Uterus (tissue), 2 donors: Measurements from ENCODE around the gene LRBA.

Source experiments
- CTCF ChIP-seq, 4 experiments: fragments of 200-600 bp in 2 of 4; fragments of 450-650 bp in 2 of 4; sonication (generic) in 2 of 4; IDR thresholded peaks; one replicate each; pipeline ENCODE4 v1.5.1; 2016 to 2019; ENCODE audit warnings: antibody characterized with exemption in 4 of 4, mild to moderate bottlenecking in 2 of 4, moderate library complexity in 1 of 4
- POLR2A ChIP-seq, 2 donors: fragments of 450-650 bp; IDR thresholded peaks; one replicate each; pipeline ENCODE4 v1.6.1; 2016; ENCODE audit warnings: antibody characterized with exemption in 2 of 2, mild to moderate bottlenecking in 1 of 2, moderate library complexity in 1 of 2

- TF ChIP-seq CTCF (IDR thresholded peaks at IDR 0.05) (no peak), POLR2A (IDR thresholded peaks at IDR 0.05) (no peak)
Measured at GRCh38 chr4:151038452-151039157, 23.5 kb upstream of the LRBA start.
